ENCODE results near the gene LRMDA. TPM values are rescaled to one million over a fixed set of nuclear protein-coding genes. Genes with fewer than 3 reads are reported as not detected.

Gene LRMDA
- polyA plus RNA-seq, 3 donors: 39.8 to 59.6 (median 56.4) TPM

DNA sequence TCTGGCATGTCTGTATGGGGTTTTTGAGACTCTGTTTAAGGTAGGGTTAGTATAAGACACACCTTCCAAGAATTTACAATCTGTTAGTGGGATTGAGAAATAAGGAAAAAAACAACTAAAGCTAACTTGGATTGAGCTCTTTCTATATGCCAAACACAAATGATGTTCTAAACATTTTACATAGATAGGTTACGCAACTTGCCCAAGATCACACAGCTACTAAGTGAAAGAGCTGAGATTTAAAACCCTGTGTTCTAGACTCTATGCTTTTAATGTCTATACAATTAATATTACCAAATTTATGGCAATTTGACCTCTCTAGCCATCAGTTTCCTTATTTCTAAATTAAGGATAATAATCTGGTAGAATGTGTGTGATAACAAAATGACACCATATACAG is 1056.2 kb downstream of the LRMDA start:
- H3K9me3 ChIP-seq (replicated peaks in 1 of 2; ENCODE audit: control insufficient read depth in 1 of 2, insufficient read depth in 1 of 2, low read length in 2 of 2): peaks cover 6% of the 10 kb centered on the region in 2 donors
- no peak overlapping the region for H2AFZ ChIP-seq (ENCODE audit: insufficient read depth, low read depth, low read length, poor library complexity, severe bottlenecking)
- no peaks in the 10 kb centered on the region for H3K4me1 ChIP-seq (ENCODE audit: control insufficient read depth in 1 of 2, insufficient read depth in 2 of 2, low read length in 2 of 2)
- H3K79me2 ChIP-seq (ENCODE audit: insufficient read depth, low read length): no peaks in the 10 kb centered on the region
- H3K27me3 ChIP-seq (ENCODE audit: control insufficient read depth in 2 of 2, insufficient read depth in 2 of 2, low read length in 2 of 2): no peaks in the 10 kb centered on the region
- Mint-ChIP-seq H3K27ac (no peak overlapping the region), H3K9me3 (peaks cover 5 to 20% (median 13%) of the 10 kb centered on the region in 7 donors), H3K4me3 (no peak overlapping the region), H3K4me1 (no peaks in the 10 kb centered on the region), H3K36me3 (peaks cover 3 to 4% of the 10 kb centered on the region in 2 donors), H3K27me3 (ENCODE audit: low read depth in 3 of 3) (no peaks in the 10 kb centered on the region)
- no peak overlapping the region for H3K27ac ChIP-seq (ENCODE audit: low read depth in 1 of 2, low read length in 2 of 2)
- intact Hi-C loops (cut with micrococcal nuclease): no loop called here
- DNase-seq: no peak
- H3K4me3 ChIP-seq (replicated peaks in 1 of 3; ENCODE audit: low read depth in 2 of 3, low read length in 3 of 3): no peak overlapping the region
- TF ChIP-seq, protein P1, sequence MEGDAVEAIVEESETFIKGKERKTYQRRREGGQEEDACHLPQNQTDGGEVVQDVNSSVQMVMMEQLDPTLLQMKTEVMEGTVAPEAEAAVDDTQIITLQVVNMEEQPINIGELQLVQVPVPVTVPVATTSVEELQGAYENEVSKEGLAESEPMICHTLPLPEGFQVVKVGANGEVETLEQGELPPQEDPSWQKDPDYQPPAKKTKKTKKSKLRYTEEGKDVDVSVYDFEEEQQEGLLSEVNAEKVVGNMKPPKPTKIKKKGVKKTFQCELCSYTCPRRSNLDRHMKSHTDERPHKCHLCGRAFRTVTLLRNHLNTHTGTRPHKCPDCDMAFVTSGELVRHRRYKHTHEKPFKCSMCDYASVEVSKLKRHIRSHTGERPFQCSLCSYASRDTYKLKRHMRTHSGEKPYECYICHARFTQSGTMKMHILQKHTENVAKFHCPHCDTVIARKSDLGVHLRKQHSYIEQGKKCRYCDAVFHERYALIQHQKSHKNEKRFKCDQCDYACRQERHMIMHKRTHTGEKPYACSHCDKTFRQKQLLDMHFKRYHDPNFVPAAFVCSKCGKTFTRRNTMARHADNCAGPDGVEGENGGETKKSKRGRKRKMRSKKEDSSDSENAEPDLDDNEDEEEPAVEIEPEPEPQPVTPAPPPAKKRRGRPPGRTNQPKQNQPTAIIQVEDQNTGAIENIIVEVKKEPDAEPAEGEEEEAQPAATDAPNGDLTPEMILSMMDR (IDR thresholded peaks at IDR 0.05): no peak
- no peak overlapping the region for H3K9ac ChIP-seq (ENCODE audit: insufficient read depth, low read length, poor library complexity, severe bottlenecking)
- no peaks in the 10 kb centered on the region for H3K36me3 ChIP-seq (replicated peaks in 1 of 2; ENCODE audit: control insufficient read depth in 1 of 2, insufficient read depth in 2 of 2, low read length in 2 of 2)
- H4K20me1 ChIP-seq (ENCODE audit: insufficient read depth, low read length): no peaks in the 10 kb centered on the region
- no peak overlapping the region for H3K4me2 ChIP-seq (replicated peaks; ENCODE audit: extremely low read depth, low read length, poor library complexity, severe bottlenecking)
- WGBS (ENCODE audit: insufficient coverage): no CpG with 5 or more reads among the region's 1 CpG

DNA sequence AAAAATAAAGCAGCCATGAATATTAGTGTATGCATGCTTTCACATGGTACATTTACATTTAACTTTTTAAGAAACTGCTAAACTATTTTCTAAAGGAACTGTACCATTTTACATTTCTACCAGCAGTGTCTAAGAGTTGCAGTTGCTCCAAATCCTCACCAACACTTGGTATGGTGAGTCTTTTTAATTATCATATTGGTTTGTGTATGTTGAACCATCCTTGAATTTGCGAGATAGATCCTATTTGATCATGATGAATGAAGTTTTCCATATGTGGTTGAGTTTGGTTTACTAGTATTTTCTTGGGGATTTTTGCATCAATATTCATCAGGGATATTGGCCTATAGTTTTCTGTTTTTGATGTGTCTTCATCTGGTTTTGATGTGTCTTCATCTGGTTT is 1057.2 kb downstream of the LRMDA start:
- Mint-ChIP-seq H3K36me3 (peaks cover 3 to 7% of the 10 kb centered on the region in 2 donors), H3K27me3 (ENCODE audit: low read depth in 3 of 3) (no peaks in the 10 kb centered on the region), H3K27ac (no peak overlapping the region), H3K9me3 (peaks cover 6 to 20% (median 17%) of the 10 kb centered on the region in 7 donors), H3K4me1 (no peaks in the 10 kb centered on the region), H3K4me3 (no peak overlapping the region)
- no peaks in the 10 kb centered on the region for H3K79me2 ChIP-seq (ENCODE audit: insufficient read depth, low read length)
- WGBS (ENCODE audit: insufficient coverage): no CpG with 5 or more reads among the region's 1 CpG
- DNase-seq: no peak
- no peak overlapping the region for H3K27ac ChIP-seq (ENCODE audit: low read depth in 1 of 2, low read length in 2 of 2)
- intact Hi-C loops (cut with micrococcal nuclease): no loop called here
- no peak overlapping the region for H3K4me2 ChIP-seq (replicated peaks; ENCODE audit: extremely low read depth, low read length, poor library complexity, severe bottlenecking)
- H3K9me3 ChIP-seq (replicated peaks in 1 of 2; ENCODE audit: control insufficient read depth in 1 of 2, insufficient read depth in 1 of 2, low read length in 2 of 2): peaks cover 6 to 8% of the 10 kb centered on the region in 2 donors
- H3K9ac ChIP-seq (ENCODE audit: insufficient read depth, low read length, poor library complexity, severe bottlenecking): no peak overlapping the region
- no peaks in the 10 kb centered on the region for H3K27me3 ChIP-seq (ENCODE audit: control insufficient read depth in 2 of 2, insufficient read depth in 2 of 2, low read length in 2 of 2)
- TF ChIP-seq, protein P1 (IDR thresholded peaks at IDR 0.05): no peak
- no peaks in the 10 kb centered on the region for H3K36me3 ChIP-seq (replicated peaks in 1 of 2; ENCODE audit: control insufficient read depth in 1 of 2, insufficient read depth in 2 of 2, low read length in 2 of 2)
- H3K4me3 ChIP-seq (replicated peaks in 1 of 3; ENCODE audit: low read depth in 2 of 3, low read length in 3 of 3): no peak overlapping the region
- no peaks in the 10 kb centered on the region for H4K20me1 ChIP-seq (ENCODE audit: insufficient read depth, low read length)
- H2AFZ ChIP-seq (ENCODE audit: insufficient read depth, low read depth, low read length, poor library complexity, severe bottlenecking): no peak overlapping the region
- H3K4me1 ChIP-seq (ENCODE audit: control insufficient read depth in 1 of 2, insufficient read depth in 2 of 2, low read length in 2 of 2): no peaks in the 10 kb centered on the region

Measured in CD14-positive monocyte (primary cell).